Trophoblast cell (in vitro differentiated cells and primary cell): ENCODE measurements around the gene NRL.

Experiments
- DNase-seq, 2 donors: peaks; one replicate each; pipeline ENCODE4 v3.0.0-alpha.2; 2016
- H2AFZ ChIP-seq: 2 replicates; pipeline ENCODE4 v1.6.1; 2013; ENCODE audit warnings: low read length, moderate library complexity, mild to moderate bottlenecking; ENCODE audit not compliant: insufficient read depth, poor library complexity
- H2AK5ac ChIP-seq: 2 replicates; pipeline ENCODE4 v1.6.1; 2013; ENCODE audit warnings: mild to moderate bottlenecking, low read length
- H2BK120ac ChIP-seq: 2 replicates; pipeline ENCODE4 v1.6.1; 2013; ENCODE audit warnings: low read length, mild to moderate bottlenecking, moderate library complexity; ENCODE audit not compliant: insufficient read depth, poor library complexity
- H2BK12ac ChIP-seq: 2 replicates; pipeline ENCODE4 v1.6.1; 2013; ENCODE audit warnings: mild to moderate bottlenecking, low read length, moderate library complexity
- H2BK5ac ChIP-seq: 2 replicates; pipeline ENCODE4 v1.6.1; 2013; ENCODE audit warnings: low read length, low read depth, moderate library complexity, mild to moderate bottlenecking; ENCODE audit not compliant: poor library complexity
- H3K14ac ChIP-seq: 2 replicates; pipeline ENCODE4 v1.6.1; 2013; ENCODE audit warnings: mild to moderate bottlenecking, low read length
- H3K18ac ChIP-seq: 2 replicates; pipeline ENCODE4 v1.6.1; 2013; ENCODE audit warnings: mild to moderate bottlenecking, low read length
- H3K23ac ChIP-seq: 2 replicates; pipeline ENCODE4 v1.6.1; 2013; ENCODE audit warnings: low read length
- H3K27ac ChIP-seq: 2 replicates; pipeline ENCODE4 v1.5.1; 2013; ENCODE audit warnings: low read depth, mild to moderate bottlenecking, inconsistent platforms, low read length, moderate library complexity
- H3K27me3 ChIP-seq: 2 replicates; pipeline ENCODE4 v1.6.1; 2013; ENCODE audit warnings: inconsistent platforms, mild to moderate bottlenecking, low read length, moderate library complexity; ENCODE audit not compliant: insufficient read depth
- H3K36me3 ChIP-seq, 2 experiments: 1 replicate in 1 of 2; 2 replicates in 1 of 2; pipeline ENCODE4 v1.6.1; 2013; ENCODE audit warnings: low read length in 2 of 2, mild to moderate bottlenecking in 2 of 2, moderate library complexity in 1 of 2; ENCODE audit not compliant: insufficient read depth in 2 of 2, control insufficient read depth in 1 of 2
- H3K4ac ChIP-seq: 2 replicates; pipeline ENCODE4 v1.6.1; 2013; ENCODE audit warnings: low read depth, mild to moderate bottlenecking, low read length, moderate library complexity
- H3K4me1 ChIP-seq, 2 experiments: 1 replicate in 1 of 2; 2 replicates in 1 of 2; pipeline ENCODE4 v1.6.1; 2013; ENCODE audit warnings: low read length in 2 of 2, mild to moderate bottlenecking in 2 of 2, moderate library complexity in 1 of 2; ENCODE audit not compliant: insufficient read depth in 2 of 2, control insufficient read depth in 1 of 2
- H3K4me2 ChIP-seq: 2 replicates; pipeline ENCODE4 v1.6.1; 2013; ENCODE audit warnings: inconsistent platforms, mild to moderate bottlenecking, low read length, moderate library complexity
- H3K4me3 ChIP-seq: 2 replicates; pipeline ENCODE4 v1.5.1; 2013; ENCODE audit warnings: mild to moderate bottlenecking, low read depth, low read length, inconsistent platforms
- H3K79me1 ChIP-seq: one replicate; pipeline ENCODE4 v1.6.1; 2013; ENCODE audit warnings: low read length
- H3K79me2 ChIP-seq: 2 replicates; pipeline ENCODE4 v1.6.1; 2013; ENCODE audit warnings: low read length, mild to moderate bottlenecking; ENCODE audit not compliant: control insufficient read depth, insufficient read depth, poor library complexity
- H3K9ac ChIP-seq: 2 replicates; pipeline ENCODE4 v1.6.1; 2013; ENCODE audit warnings: mild to moderate bottlenecking, low read length
- H3K9me3 ChIP-seq: 2 replicates; pipeline ENCODE4 v1.6.1; 2013; ENCODE audit warnings: low read depth, mild to moderate bottlenecking, control low read depth, inconsistent platforms, low read length; ENCODE audit not compliant: insufficient read depth
- H4K12ac ChIP-seq: 2 replicates; pipeline ENCODE4 v1.6.1; 2013; ENCODE audit warnings: low read depth, mild to moderate bottlenecking, low read length, moderate library complexity
- H4K8ac ChIP-seq: 2 replicates; pipeline ENCODE4 v1.6.1; 2013; ENCODE audit warnings: low read depth, mild to moderate bottlenecking, low read length, moderate library complexity
- H4K91ac ChIP-seq: one replicate; pipeline ENCODE4 v1.6.1; 2013; ENCODE audit warnings: low read depth, mild to moderate bottlenecking, low read length, moderate library complexity
- WGBS: extraction: QIAGEN DNeasy Blood & Tissue Kit; methylation state at CpG from one replicate; pipeline ENCODE4 v1.1.7; 2013; ENCODE audit warnings: missing lambda C conversion rate; ENCODE audit not compliant: insufficient read length, insufficient coverage; ENCODE audit errors: extremely low coverage; 5-methylcytosine and 5-hydroxymethylcytosine counted together

NRL gene

DNA sequence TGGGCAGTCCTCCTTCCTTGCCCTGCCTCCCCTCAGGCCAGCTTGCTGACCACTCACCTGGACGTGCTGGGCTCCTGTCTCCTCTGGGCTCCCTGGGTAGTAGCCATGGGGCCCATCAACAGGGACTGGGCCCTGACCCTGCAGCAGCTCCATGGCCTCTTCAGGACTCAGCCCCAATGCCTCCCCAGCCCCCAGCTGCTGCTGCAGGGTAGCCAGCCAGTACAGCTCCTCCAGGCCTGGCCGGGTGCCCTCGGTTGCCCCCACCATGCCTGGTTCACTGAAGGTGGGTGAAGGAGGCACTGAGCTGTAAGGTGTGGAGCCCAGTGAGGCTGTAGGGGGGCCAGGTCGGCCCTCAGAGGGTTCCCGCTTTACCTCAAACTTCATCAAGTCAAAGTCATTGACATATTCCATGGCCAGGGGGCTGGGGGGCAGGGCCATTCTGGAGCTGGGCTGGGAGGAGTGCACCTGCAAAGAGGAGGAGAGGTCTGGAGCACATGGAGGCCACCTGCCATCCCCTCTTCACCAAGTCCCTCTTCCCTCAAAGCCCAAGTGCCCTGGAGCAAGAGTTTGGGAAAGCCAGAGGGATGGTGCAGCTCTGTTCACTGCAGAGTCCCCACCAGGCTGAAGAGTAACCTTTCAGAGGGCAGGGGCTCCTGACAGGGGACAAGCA is 32.2 kb downstream of the NRL start:
- H3K79me1 ChIP-seq: no peaks in the 10 kb centered on the region
- no peak overlapping the region for H2BK120ac ChIP-seq
- no peak for DNase-seq
- H3K23ac ChIP-seq: no peak overlapping the region
- no peak overlapping the region for H3K14ac ChIP-seq
- H2AFZ ChIP-seq: no peak overlapping the region
- no peak overlapping the region for H4K12ac ChIP-seq
- H2AK5ac ChIP-seq: no peak overlapping the region
- H3K27ac ChIP-seq: no peak overlapping the region
- H3K27me3 ChIP-seq: peaks cover 14% of the 10 kb centered on the region
- peaks cover 3 to 6% of the 10 kb centered on the region in 2 experiments for H3K4me1 ChIP-seq
- H3K9ac ChIP-seq: no peak overlapping the region
- no peak overlapping the region for H2BK12ac ChIP-seq
- no peak overlapping the region for H3K4ac ChIP-seq
- no CpG with 5 or more reads among the region's 5 CpGs for WGBS
- H3K4me2 ChIP-seq: no peak overlapping the region
- no peaks in the 10 kb centered on the region for H3K9me3 ChIP-seq
- H2BK5ac ChIP-seq: no peak overlapping the region
- H4K91ac ChIP-seq: no peak overlapping the region
- no peak overlapping the region for H3K18ac ChIP-seq
- H3K36me3 ChIP-seq: no peaks in the 10 kb centered on the region
- H4K8ac ChIP-seq: no peak overlapping the region
- H3K79me2 ChIP-seq: no peaks in the 10 kb centered on the region
- H3K4me3 ChIP-seq: no peak overlapping the region

DNA sequence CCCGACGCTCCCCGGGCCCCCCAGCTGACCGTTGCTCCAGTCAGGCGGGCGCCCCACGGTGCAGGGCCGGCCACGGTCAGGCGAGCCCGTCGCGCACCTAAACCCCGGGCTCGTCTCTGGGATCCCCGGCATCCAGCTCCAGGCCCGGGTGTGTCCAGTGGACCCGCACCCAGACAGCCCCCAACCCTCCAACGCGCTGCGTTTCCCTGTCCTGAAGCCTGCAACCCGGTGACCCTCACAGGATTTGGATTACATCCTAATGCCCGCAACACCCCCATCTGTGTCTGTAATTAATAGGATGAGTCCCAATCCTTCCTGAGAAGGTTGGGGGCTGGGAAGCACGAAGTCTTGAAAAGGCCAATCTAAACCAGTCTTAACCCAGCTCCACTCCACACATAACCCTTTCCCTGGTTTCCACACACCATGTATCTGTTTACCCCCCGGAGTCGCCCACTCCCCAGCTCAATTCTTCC is 33.0 kb downstream of the NRL start:
- H3K18ac ChIP-seq: no peak overlapping the region
- peaks cover 1% of the 10 kb centered on the region for H3K9me3 ChIP-seq
- H4K8ac ChIP-seq: peak overlapping the region; percentile 47
- no peaks in the 10 kb centered on the region for H3K79me2 ChIP-seq
- peaks cover 14% of the 10 kb centered on the region for H3K27me3 ChIP-seq
- H4K91ac ChIP-seq: no peak overlapping the region
- H3K4ac ChIP-seq: no peak overlapping the region
- H2AK5ac ChIP-seq: no peak overlapping the region
- no CpG with 5 or more reads among the region's 26 CpGs for WGBS
- no peak overlapping the region for H4K12ac ChIP-seq
- peak in 1 of 2 donors; percentile 3 for DNase-seq
- H3K9ac ChIP-seq: no peak overlapping the region
- H3K27ac ChIP-seq: no peak overlapping the region
- no peak overlapping the region for H2BK5ac ChIP-seq
- H2BK120ac ChIP-seq: no peak overlapping the region
- H3K4me2 ChIP-seq: peak overlapping the region; percentile 97
- no peak overlapping the region for H3K14ac ChIP-seq
- H3K4me3 ChIP-seq: peak overlapping the region; percentile 71
- H2AFZ ChIP-seq: no peak overlapping the region
- no peaks in the 10 kb centered on the region for H3K79me1 ChIP-seq
- no peaks in the 10 kb centered on the region for H3K36me3 ChIP-seq
- H2BK12ac ChIP-seq: no peak overlapping the region
- H3K23ac ChIP-seq: no peak overlapping the region
- H3K4me1 ChIP-seq: peaks cover 3 to 6% of the 10 kb centered on the region in 2 experiments

DNA sequence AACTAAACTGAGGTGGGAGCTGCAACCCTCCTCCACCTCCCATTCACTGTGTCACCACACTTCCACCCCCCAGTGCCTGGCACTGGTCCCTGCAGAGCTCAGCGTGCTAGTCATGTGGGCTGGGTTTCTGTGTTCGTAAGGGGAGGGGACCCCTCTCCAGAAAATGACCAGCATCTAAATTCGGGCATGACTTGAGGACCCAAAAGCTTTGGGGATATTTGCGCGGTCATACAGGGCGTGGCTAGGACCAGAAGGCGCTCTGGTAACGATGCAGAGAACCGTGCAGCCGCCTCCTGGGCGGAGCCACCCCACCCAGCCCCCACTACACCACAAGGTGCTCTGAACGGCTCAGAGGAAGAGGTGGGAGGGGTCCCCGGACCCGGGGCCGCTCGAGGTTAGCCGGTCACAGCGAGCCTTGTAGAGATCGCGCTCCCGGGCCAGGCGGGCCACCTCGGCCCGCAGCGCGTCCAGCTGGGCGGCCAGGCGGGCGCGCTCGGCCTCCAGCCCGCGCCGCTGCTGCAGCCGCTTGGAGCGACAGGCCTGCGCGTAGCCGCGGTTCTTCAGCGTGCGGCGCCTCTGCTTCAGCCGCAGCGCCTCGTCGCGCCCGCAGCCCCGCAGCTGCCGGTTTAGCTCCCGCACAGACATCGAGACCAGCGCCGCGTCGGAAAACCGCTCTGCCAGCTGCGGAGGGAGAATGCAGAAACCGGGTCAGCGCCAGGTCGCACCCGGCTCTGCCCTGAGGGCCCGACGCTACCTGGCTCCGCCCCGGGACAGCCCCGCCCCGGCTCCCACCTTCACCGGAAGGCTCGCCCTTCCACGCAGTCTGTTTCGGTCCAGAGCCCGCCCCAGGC is 33.6 kb downstream of the NRL start:
- Histone ChIP-seq H3K14ac (no peak overlapping the region), H4K8ac (no peak overlapping the region), H3K23ac (no peak overlapping the region), H3K36me3 (no peaks in the 10 kb centered on the region), H3K4ac (no peak overlapping the region), H4K12ac (no peak overlapping the region), H3K4me3 (peak overlapping the region; percentile 71), H2BK5ac (no peak overlapping the region), H3K79me1 (no peaks in the 10 kb centered on the region), H2BK12ac (no peak overlapping the region), H2AK5ac (no peak overlapping the region), H3K9me3 (peaks cover 1% of the 10 kb centered on the region), H3K9ac (peak overlapping the region; percentile 14), H3K27ac (no peak overlapping the region), H3K4me1 (peaks cover 3 to 6% of the 10 kb centered on the region in 2 experiments), H2AFZ (peak overlapping the region; percentile 37), H3K4me2 (peak overlapping the region; percentile 97), H3K79me2 (no peaks in the 10 kb centered on the region), H3K18ac (no peak overlapping the region), H3K27me3 (peaks cover 14% of the 10 kb centered on the region), H4K91ac (no peak overlapping the region), H2BK120ac (no peak overlapping the region)
- WGBS: no CpG with 5 or more reads among the region's 74 CpGs
- peak; percentile 51 to 71 for DNase-seq

DNA sequence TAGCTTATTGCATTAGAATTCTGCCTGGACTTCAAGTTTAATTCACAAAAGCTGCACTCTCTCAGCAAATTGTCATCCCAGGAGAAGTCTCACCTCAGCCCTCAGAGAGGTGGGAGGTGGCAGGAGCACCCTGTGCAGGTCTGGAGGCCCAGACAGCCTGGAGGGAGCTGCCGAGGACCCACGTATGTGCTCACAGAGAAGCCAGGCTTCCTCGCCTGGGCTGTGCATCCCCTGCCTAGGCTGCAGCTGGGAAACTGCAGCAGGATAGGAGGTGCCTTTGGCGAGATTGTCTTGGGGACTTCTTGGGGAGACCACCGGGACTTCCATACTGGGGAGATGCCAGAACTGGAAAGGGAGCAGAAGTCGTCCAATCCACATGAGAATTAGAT is 34.6 kb downstream of the NRL start:
- Histone ChIP-seq H2BK5ac (no peak overlapping the region), H3K36me3 (no peaks in the 10 kb centered on the region), H3K79me2 (no peaks in the 10 kb centered on the region), H2BK120ac (no peak overlapping the region), H4K8ac (no peak overlapping the region), H3K4ac (no peak overlapping the region), H4K91ac (no peak overlapping the region), H2AFZ (no peak overlapping the region), H3K79me1 (no peaks in the 10 kb centered on the region), H3K18ac (no peak overlapping the region), H2BK12ac (no peak overlapping the region), H3K4me3 (no peak overlapping the region), H3K27ac (no peak overlapping the region), H2AK5ac (no peak overlapping the region), H3K9me3 (peaks cover 1% of the 10 kb centered on the region), H3K23ac (no peak overlapping the region), H3K14ac (no peak overlapping the region), H3K27me3 (peaks cover 14% of the 10 kb centered on the region), H3K9ac (no peak overlapping the region), H3K4me1 (peaks cover 3 to 6% of the 10 kb centered on the region in 2 experiments), H3K4me2 (no peak overlapping the region), H4K12ac (no peak overlapping the region)
- DNase-seq: no peak
- WGBS: no CpG with 5 or more reads among the region's 6 CpGs
